Smooth muscle cell (in vitro differentiated cells): Measurements from ENCODE around the gene NCAM2. TPM values are rescaled to one million over a fixed set of nuclear protein-coding genes. Genes with fewer than 3 reads are reported as not detected.

ENCODE experiments used
- DNase-seq: peaks from one replicate; lab custom pipeline; 2025; ENCODE audit not compliant: unreplicated experiment; lab: John Stamatoyannopoulos, UW
- H2AFZ ChIP-seq: fragments of 200-600 bp; sonication (generic); 2 replicates; pipeline ENCODE4 v1.6.0; 2016; ENCODE audit warnings: antibody characterized with exemption, low read depth, mild to moderate bottlenecking
- H3F3A ChIP-seq: fragments of 200-600 bp; sonication (generic); 2 replicates; pipeline ENCODE4 v1.6.0; 2017; ENCODE audit warnings: antibody characterized with exemption, low read depth
- H3K27ac ChIP-seq: fragments of 200-600 bp; sonication (generic); 2 replicates; pipeline ENCODE4 v1.5.1; 2016; ENCODE audit warnings: low read depth, mild to moderate bottlenecking
- H3K27me3 ChIP-seq: fragments of 200-600 bp; sonication (generic); 2 replicates; pipeline ENCODE4 v1.6.1; 2016; ENCODE audit warnings: low read depth, mild to moderate bottlenecking
- H3K36me3 ChIP-seq: fragments of 200-600 bp; sonication (generic); 2 replicates; pipeline ENCODE4 v1.5.1; 2016; ENCODE audit warnings: low read depth
- H3K4me1 ChIP-seq: fragments of 200-600 bp; sonication (generic); 2 replicates; pipeline ENCODE4 v1.5.1; 2016; ENCODE audit warnings: low read depth
- H3K4me2 ChIP-seq: fragments of 200-600 bp; sonication (generic); 2 replicates; pipeline ENCODE4 v1.6.0; 2016; ENCODE audit warnings: mild to moderate bottlenecking
- H3K4me3 ChIP-seq: fragments of 200-600 bp; sonication (generic); 2 replicates; pipeline ENCODE4 v1.5.1; 2016; ENCODE audit warnings: mild to moderate bottlenecking
- H3K79me2 ChIP-seq: fragments of 200-600 bp; sonication (generic); 2 replicates; pipeline ENCODE4 v1.6.0; 2016; ENCODE audit warnings: low read depth, mild to moderate bottlenecking
- H3K9ac ChIP-seq: fragments of 200-600 bp; sonication (generic); 2 replicates; pipeline ENCODE4 v1.6.0; 2016; ENCODE audit warnings: low read depth
- H3K9me3 ChIP-seq: fragments of 200-600 bp; sonication (generic); replicated peaks from 2 replicates; pipeline ENCODE4 v1.5.1; 2016; ENCODE audit warnings: low read depth
- H4K20me1 ChIP-seq: fragments of 200-600 bp; sonication (generic); 2 replicates; pipeline ENCODE4 v1.6.0; 2016; ENCODE audit warnings: low read depth
- CTCF ChIP-seq: fragments of 200-600 bp; sonication (generic); IDR thresholded peaks from 2 replicates; pipeline ENCODE4 v1.5.1; 2017; ENCODE audit warnings: borderline replicate concordance, mild to moderate bottlenecking, antibody characterized with exemption; ENCODE audit not compliant: insufficient read depth, poor library complexity, severe bottlenecking
- WGBS: methylation state at CpG from one replicate; pipeline ENCODE4 v1.1.7; 2016; ENCODE audit warnings: low lambda C conversion rate; 5-methylcytosine and 5-hydroxymethylcytosine counted together
- polyA plus RNA-seq: library from polyadenylated mRNA; unstranded; fragments of >200 nt; fragmentation: Nextera tagmentation; extraction: Ambion mirVana; gene quantifications from 2 replicates; pipeline ENCODE4 v1.2.1, GENCODE V29; 2016
- total RNA-seq: library from RNA; depleted of rRNA; stranded (reverse); fragments of >200 nt; gene quantifications from 2 replicates; pipeline ENCODE4 v1.2.3, GENCODE V29; 2014

The NCAM2 gene
- total and polyA plus RNA-seq, 2 experiments from 2014 or later: 0.49 to 0.77 TPM

GRCh38 chr21:21063828-21064227 is 65.6 kb downstream of the NCAM2 start:
- Histone ChIP-seq H3K9me3 (no peaks in the 10 kb centered on the region), H3K4me2 (no peak overlapping the region), H3K36me3 (no peaks in the 10 kb centered on the region), H3K4me3 (no peak overlapping the region), H3F3A (no peaks in the 10 kb centered on the region), H4K20me1 (no peaks in the 10 kb centered on the region), H2AFZ (no peak overlapping the region), H3K27me3 (no peaks in the 10 kb centered on the region), H3K9ac (no peak overlapping the region), H3K79me2 (no peaks in the 10 kb centered on the region), H3K4me1 (no peaks in the 10 kb centered on the region), H3K27ac (no peak overlapping the region)
- no peak for DNase-seq
- no peak for TF ChIP-seq CTCF
- 100% methylated on average over 1 of the region's 1 CpG for whole genome bisulfite sequencing

GRCh38 chr21:21064353-21064752 is 66.1 kb downstream of the NCAM2 start:
- 87% methylated on average over 1 of the region's 1 CpG for WGBS
- no peak overlapping the region for H3K9ac ChIP-seq
- no peak overlapping the region for H2AFZ ChIP-seq
- no peaks in the 10 kb centered on the region for H3K4me1 ChIP-seq
- H3K27me3 ChIP-seq: no peaks in the 10 kb centered on the region
- no peaks in the 10 kb centered on the region for H4K20me1 ChIP-seq
- DNase-seq: no peak
- no peak for TF ChIP-seq CTCF
- H3K27ac ChIP-seq: no peak overlapping the region
- no peak overlapping the region for H3K4me2 ChIP-seq
- no peaks in the 10 kb centered on the region for H3K36me3 ChIP-seq
- H3K4me3 ChIP-seq: no peak overlapping the region
- H3K79me2 ChIP-seq: no peaks in the 10 kb centered on the region
- H3F3A ChIP-seq: no peaks in the 10 kb centered on the region
- no peaks in the 10 kb centered on the region for H3K9me3 ChIP-seq

- no peaks in the 10 kb centered on the region for H3F3A ChIP-seq
- no peaks in the 10 kb centered on the region for H3K9me3 ChIP-seq
- H3K79me2 ChIP-seq: no peaks in the 10 kb centered on the region
- no peak overlapping the region for H3K9ac ChIP-seq
- H3K36me3 ChIP-seq: no peaks in the 10 kb centered on the region
- H3K27me3 ChIP-seq: no peaks in the 10 kb centered on the region
- no peak for DNase-seq
- H3K4me2 ChIP-seq: no peak overlapping the region
- no peaks in the 10 kb centered on the region for H3K4me1 ChIP-seq
- H4K20me1 ChIP-seq: no peaks in the 10 kb centered on the region
- H3K27ac ChIP-seq: no peak overlapping the region
- no peak overlapping the region for H2AFZ ChIP-seq
- no peak for TF ChIP-seq CTCF
- no peak overlapping the region for H3K4me3 ChIP-seq
Measured at GRCh38 chr21:21067375-21067774, 69.2 kb downstream of the NCAM2 start.

GRCh38 chr21:21074305-21074704 is 76.1 kb downstream of the NCAM2 start:
- no peak overlapping the region for H3K4me3 ChIP-seq
- no peak overlapping the region for H3K27ac ChIP-seq

More at GRCh38 chr21:21074305-21074704, 76.1 kb downstream of the NCAM2 start:
- H3K27me3 ChIP-seq: no peaks in the 10 kb centered on the region
- no peaks in the 10 kb centered on the region for H3K79me2 ChIP-seq
- H3K9ac ChIP-seq: no peak overlapping the region
- no peaks in the 10 kb centered on the region for H4K20me1 ChIP-seq
- H3K9me3 ChIP-seq: no peaks in the 10 kb centered on the region
- H3K36me3 ChIP-seq: no peaks in the 10 kb centered on the region
- no peak for TF ChIP-seq CTCF
- no peak for DNase-seq
- H2AFZ ChIP-seq: no peak overlapping the region
- no peak overlapping the region for H3K4me2 ChIP-seq
- WGBS: 93% methylated on average over 3 of the region's 3 CpGs
- no peaks in the 10 kb centered on the region for H3F3A ChIP-seq
- no peaks in the 10 kb centered on the region for H3K4me1 ChIP-seq
